ENCODE data around the gene RANBP1. TPM values are rescaled to one million over a fixed set of nuclear protein-coding genes. Genes with fewer than 3 reads are reported as not detected.
A peak's percentile ranks its signal among the peaks of the same experiment; 100 is the strongest.

Gene RANBP1
- total RNA-seq, 1 experiment from 2014 or later = 522 TPM

GRCh38 chr22:20135806-20136602, 20.1 kb downstream of the RANBP1 start:
- no peak overlapping the region for H2AK5ac ChIP-seq (ENCODE audit: insufficient read length, low read length)
- H3K18ac ChIP-seq (ENCODE audit: insufficient read length, low read depth, low read length) = no peak overlapping the region
- H3K79me2 ChIP-seq (ENCODE audit: insufficient read depth, low read length) = no peaks in the 10 kb centered on the region; the same call in 1 of the 2 replicates
- no peak overlapping the region for H4K8ac ChIP-seq (replicated peaks; ENCODE audit: insufficient read length, low read depth, low read length)
- H3K4me1 ChIP-seq (ENCODE audit: insufficient read depth, low read length) = no peaks in the 10 kb centered on the region
- H2BK20ac ChIP-seq (ENCODE audit: low read depth, low read length, poor library complexity, severe bottlenecking) = no peak overlapping the region
- no peaks in the 10 kb centered on the region for H3K9me3 ChIP-seq (ENCODE audit: control insufficient read depth, low read depth, low read length)
- H2BK12ac ChIP-seq (ENCODE audit: insufficient read length, low read depth, low read length) = no peak overlapping the region
- H4K20me1 ChIP-seq (ENCODE audit: control insufficient read depth, insufficient read depth, insufficient read length) = peaks cover 3% of the 10 kb centered on the region
- H3K23ac ChIP-seq (ENCODE audit: insufficient read length, low read depth, low read length) = no peak overlapping the region
- H2AFZ ChIP-seq (ENCODE audit: low read length) = no peak overlapping the region
- TF ChIP-seq CTCF (conservative IDR thresholded peaks at IDR 0.05) = no peak
- H2BK120ac ChIP-seq (ENCODE audit: low read depth, low read length, poor library complexity, severe bottlenecking) = no peak overlapping the region
- no peak overlapping the region for H3T11ph ChIP-seq (ENCODE audit: low read length)
- no peaks in the 10 kb centered on the region for H3K27me3 ChIP-seq (ENCODE audit: insufficient read depth, low read length)
- H3K14ac ChIP-seq (ENCODE audit: insufficient read depth, low read length) = no peak overlapping the region
- H4K91ac ChIP-seq (ENCODE audit: insufficient read length, low read depth, low read length) = no peak overlapping the region
- H3K27ac Mint-ChIP-seq = no peak overlapping the region
- no peaks in the 10 kb centered on the region for H3K27me3 Mint-ChIP-seq (ENCODE audit: low read depth)
- no peak overlapping the region for H3K4me2 ChIP-seq (ENCODE audit: insufficient read depth, insufficient read length, low read length)
- DNase-seq = no peak
- no peak overlapping the region; a peak in 1 of 5 replicates for H3K4me3 Mint-ChIP-seq
- H3K9ac ChIP-seq (ENCODE audit: extremely low read depth, insufficient read length, low read length) = no peak overlapping the region
- H3K4ac ChIP-seq (ENCODE audit: low read depth, low read length) = no peak overlapping the region
- H3K36me3 Mint-ChIP-seq (ENCODE audit: insufficient read depth in 1 of 3, low read depth in 3 of 3) = no peaks in the 10 kb centered on the region; a peak in 2 of 7 replicates
- WGBS (ENCODE audit: extremely low coverage, insufficient read length, low lambda C conversion rate) = no CpG with 5 or more reads among the region's 25 CpGs
- no peak overlapping the region for H2BK15ac ChIP-seq (ENCODE audit: low read depth, low read length)
- no peak overlapping the region for H4K5ac ChIP-seq (ENCODE audit: insufficient read length, low read depth, low read length)
- H3K4me1 Mint-ChIP-seq = peaks cover 2 to 3% of the 10 kb centered on the region in 2 experiments; a peak in 1 of 4 replicates
- H3K23me2 ChIP-seq (ENCODE audit: insufficient read length, low read depth, low read length, poor library complexity, severe bottlenecking) = peaks cover 4% of the 10 kb centered on the region
- no peak overlapping the region for H3K27ac ChIP-seq (ENCODE audit: insufficient read length, low read depth, low read length)
- no peaks in the 10 kb centered on the region for H3K9me3 Mint-ChIP-seq
- H2BK5ac ChIP-seq (ENCODE audit: insufficient read length, low read length) = no peak overlapping the region
- H3K56ac ChIP-seq (ENCODE audit: insufficient read length, low read depth, low read length) = peak overlapping the region; percentile 8
- no peaks in the 10 kb centered on the region for H3K79me1 ChIP-seq (ENCODE audit: insufficient read depth, low read depth, low read length, poor library complexity, severe bottlenecking)

Data from H9 (cell line).